Lower leg skin (tissue), 4 donors: ENCODE data around the gene AQP3. TPM values are rescaled to one million over a fixed set of nuclear protein-coding genes. Genes with fewer than 3 reads are reported as not detected.
"Not testable (repeated sequence)": the region's sequence is repeated elsewhere in the genome, so short reads cannot be mapped to it uniquely, and the experiment has no call there.

Experiments used
- DNase-seq, 2 donors: peaks; one replicate each; pipeline ENCODE4 v3.0.0-alpha.2; 2019; ENCODE audit warnings: low spot score in 2 of 2
- H3K4me3 ChIP-seq: fragments of 200-600 bp; sonication (generic); 2 replicates; pipeline ENCODE4 v1.5.1; 2017; ENCODE audit warnings: mild to moderate bottlenecking, low read depth; ENCODE audit not compliant: poor library complexity, severe bottlenecking
- POLR2A ChIP-seq, 2 donors: fragments of 450-650 bp; IDR thresholded peaks; one replicate each; pipeline ENCODE4 v1.6.1; 2016 to 2017; ENCODE audit warnings: antibody characterized with exemption in 2 of 2, mild to moderate bottlenecking in 1 of 2, moderate library complexity in 1 of 2
- WGBS, 2 donors: methylation state at CpG; one replicate each; pipeline ENCODE4 v1.1.5; 2018; 5-methylcytosine and 5-hydroxymethylcytosine counted together
- intact Hi-C: fragments of 100-400 bp; cut with DNase I; formaldehyde crosslinking; loops from one replicate; pipeline ENCODE4 v1.15.0; 2023; ENCODE audit warnings: low total_unique reads
- total RNA-seq, 4 donors: library from RNA; depleted of rRNA; stranded (reverse); fragments of >200 nt; gene quantifications; one replicate each; pipeline ENCODE4 v1.1.0, GENCODE V29; 2016
- TF ChIP-seq, protein P1 (sequence below), 3 donors: fragments of 450-650 bp; IDR thresholded peaks; one replicate each; pipeline ENCODE4 v1.5.1; 2016; ENCODE audit warnings: antibody characterized with exemption in 3 of 3, mild to moderate bottlenecking in 3 of 3, moderate library complexity in 2 of 3

AQP3 gene
- total RNA-seq, 4 donors from 2014 or later = 728 to 1,697 (median 1,073) TPM

DNA sequence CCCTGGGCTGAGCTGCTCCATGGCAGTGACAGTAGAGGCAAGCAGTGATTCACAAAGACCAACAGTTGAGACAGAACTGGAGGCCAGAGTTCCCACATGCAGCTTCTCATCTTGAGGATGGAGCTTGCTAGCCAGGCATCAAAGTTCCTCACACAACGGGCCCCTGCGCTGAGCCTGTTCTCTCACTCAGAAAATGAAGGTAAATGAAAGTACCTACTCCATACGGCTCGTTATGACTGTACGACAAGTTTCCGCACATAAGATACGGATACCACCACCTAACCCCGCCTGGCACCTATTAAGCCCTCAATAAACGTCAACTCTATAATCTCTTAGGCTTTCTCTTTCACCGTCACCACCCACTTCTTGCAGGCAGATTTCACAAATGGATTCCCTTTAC is 13.5 kb upstream of the AQP3 start:
- no peak overlapping the region for H3K4me3 ChIP-seq
- 72 to 82% methylated on average over 10 of the region's 10 CpGs for WGBS, 2 donors
- TF ChIP-seq POLR2A (IDR thresholded peaks at IDR 0.05) = no peak
- TF ChIP-seq, protein P1, sequence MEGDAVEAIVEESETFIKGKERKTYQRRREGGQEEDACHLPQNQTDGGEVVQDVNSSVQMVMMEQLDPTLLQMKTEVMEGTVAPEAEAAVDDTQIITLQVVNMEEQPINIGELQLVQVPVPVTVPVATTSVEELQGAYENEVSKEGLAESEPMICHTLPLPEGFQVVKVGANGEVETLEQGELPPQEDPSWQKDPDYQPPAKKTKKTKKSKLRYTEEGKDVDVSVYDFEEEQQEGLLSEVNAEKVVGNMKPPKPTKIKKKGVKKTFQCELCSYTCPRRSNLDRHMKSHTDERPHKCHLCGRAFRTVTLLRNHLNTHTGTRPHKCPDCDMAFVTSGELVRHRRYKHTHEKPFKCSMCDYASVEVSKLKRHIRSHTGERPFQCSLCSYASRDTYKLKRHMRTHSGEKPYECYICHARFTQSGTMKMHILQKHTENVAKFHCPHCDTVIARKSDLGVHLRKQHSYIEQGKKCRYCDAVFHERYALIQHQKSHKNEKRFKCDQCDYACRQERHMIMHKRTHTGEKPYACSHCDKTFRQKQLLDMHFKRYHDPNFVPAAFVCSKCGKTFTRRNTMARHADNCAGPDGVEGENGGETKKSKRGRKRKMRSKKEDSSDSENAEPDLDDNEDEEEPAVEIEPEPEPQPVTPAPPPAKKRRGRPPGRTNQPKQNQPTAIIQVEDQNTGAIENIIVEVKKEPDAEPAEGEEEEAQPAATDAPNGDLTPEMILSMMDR (IDR thresholded peaks at IDR 0.05) = no peak
- DNase-seq = no peak
- intact Hi-C loops = loop anchor here (10.0 kb wide), 2 partner anchors 86 to 176 kb away; no protein-coding TSS in a partner anchor

DNA sequence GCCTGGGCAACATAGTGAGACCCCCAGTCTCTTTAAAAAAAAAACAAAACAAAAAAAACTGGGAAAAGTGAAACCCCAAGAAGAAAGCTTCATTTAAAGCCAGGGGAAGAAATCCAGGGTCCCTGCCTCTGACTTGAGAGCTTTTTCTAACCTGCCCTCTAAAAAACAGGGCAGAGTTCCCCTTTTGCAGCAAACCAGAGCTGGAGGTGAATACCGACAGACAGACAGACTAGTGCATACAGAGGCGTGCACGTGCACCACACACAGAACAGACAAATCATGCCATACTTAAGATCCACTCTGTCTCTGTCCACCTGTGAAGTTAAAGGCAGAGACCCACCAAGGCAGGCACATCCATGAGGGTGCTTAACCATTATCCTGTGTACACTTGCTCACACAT is 11.7 kb upstream of the AQP3 start:
- 57 to 64% methylated on average over 3 of the region's 3 CpGs for WGBS, 2 donors
- intact Hi-C loops = no loop called here
- H3K4me3 ChIP-seq = no peak overlapping the region
- TF ChIP-seq, protein P1 (IDR thresholded peaks at IDR 0.05) = no peak
- no peak for TF ChIP-seq POLR2A (IDR thresholded peaks at IDR 0.05)
- no peak for DNase-seq

DNA sequence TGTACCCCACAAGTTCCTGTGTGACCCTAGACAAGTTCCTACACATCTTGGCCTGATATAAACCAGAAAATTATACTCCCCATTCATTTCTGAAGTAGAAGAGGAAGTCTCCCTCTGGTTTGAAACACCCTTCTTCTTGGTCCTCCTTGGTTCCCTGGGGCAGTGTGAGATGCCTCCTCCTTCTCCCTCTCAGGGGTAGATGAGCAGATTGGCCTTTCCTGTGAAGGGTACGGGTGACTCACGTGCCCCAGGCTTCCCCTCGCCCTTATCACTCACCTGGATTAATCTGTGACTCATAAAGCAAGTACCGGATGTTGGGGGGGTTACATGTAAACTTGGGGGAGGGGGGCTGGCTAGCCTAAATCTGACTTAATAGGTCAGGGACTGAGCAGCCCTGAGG is 11.1 kb upstream of the AQP3 start:
- WGBS, 2 donors = 43 to 53% methylated on average over 4 of the region's 4 CpGs

DNA sequence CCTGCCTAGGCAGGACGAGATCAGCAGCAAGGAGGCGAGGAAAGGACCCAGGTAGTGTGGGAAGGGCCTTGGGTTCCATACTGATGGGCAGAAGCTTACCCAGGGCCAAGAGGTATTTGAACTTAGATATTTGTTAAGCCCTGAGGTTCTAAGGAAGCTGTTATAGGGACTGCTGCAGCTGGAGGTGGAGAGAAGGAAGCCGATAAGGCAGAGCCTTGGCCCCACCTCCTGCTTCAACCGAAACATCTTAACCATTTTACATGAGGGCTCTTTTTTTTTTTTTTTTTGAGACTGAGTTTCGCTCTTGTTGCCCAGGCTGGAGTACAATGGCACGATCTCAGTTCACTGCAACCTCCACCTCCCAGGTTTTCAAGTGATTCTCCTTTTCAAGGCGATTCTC is 8.6 kb upstream of the AQP3 start:
- 77 to 84% methylated on average over 7 of the region's 7 CpGs for WGBS, 2 donors
- TF ChIP-seq, protein P1 (IDR thresholded peaks at IDR 0.05) = no peak
- TF ChIP-seq POLR2A (IDR thresholded peaks at IDR 0.05) = no peak
- DNase-seq = no peak
- no peak overlapping the region for H3K4me3 ChIP-seq
- intact Hi-C loops = no loop called here

More for the DNA sequence above, 11.1 kb upstream of the AQP3 start:
- intact Hi-C loops = no loop called here
- DNase-seq = no peak
- TF ChIP-seq, protein P1 (IDR thresholded peaks at IDR 0.05) = no peak
- no peak for TF ChIP-seq POLR2A (IDR thresholded peaks at IDR 0.05)
- H3K4me3 ChIP-seq = no peak overlapping the region

DNA sequence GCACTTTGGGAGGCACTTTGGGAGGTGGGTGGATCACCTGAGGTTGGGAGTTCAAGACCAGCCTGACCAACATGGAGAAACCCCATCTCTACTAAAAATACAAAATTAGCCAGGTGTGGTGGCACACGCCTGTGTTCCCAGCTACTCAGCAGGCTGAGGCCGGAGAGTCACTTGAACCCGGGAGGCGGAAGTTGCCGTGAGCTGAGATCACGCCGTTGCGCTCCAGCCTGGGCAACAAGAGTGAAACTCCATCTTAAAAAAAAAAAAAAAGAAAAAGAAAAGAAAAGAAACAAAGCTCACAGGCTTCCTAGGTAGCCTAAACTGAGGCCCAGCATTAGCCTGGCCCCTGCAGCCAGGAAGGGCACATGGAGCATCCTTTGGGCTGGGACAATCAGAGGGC is 8.1 kb upstream of the AQP3 start:
- WGBS, 2 donors = 92 to 97% methylated on average over 8 of the region's 8 CpGs
- H3K4me3 ChIP-seq, intact Hi-C loops, DNase-seq: not testable (repeated sequence)

DNA sequence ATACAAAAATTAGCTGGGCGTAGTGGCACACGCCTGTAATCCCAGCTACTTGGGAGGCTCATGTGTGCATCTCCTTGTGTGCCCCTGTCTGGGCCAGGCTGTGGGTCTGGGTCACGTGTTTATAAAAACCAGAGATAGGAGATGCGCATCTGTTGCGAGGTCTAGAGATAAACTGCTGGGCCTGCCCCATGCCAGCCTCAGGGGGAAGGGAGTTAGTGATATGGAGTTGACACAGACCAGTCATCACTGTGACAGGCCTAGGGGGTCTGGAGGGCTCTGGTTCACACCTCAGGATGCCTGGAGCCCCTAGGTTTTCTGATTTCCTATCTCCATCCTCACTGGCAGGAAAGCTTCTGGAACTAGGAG is 7.3 kb upstream of the AQP3 start:
- 91 to 96% methylated on average over 5 of the region's 5 CpGs for WGBS, 2 donors
- intact Hi-C loops, H3K4me3 ChIP-seq, DNase-seq: not testable (repeated sequence)

DNA sequence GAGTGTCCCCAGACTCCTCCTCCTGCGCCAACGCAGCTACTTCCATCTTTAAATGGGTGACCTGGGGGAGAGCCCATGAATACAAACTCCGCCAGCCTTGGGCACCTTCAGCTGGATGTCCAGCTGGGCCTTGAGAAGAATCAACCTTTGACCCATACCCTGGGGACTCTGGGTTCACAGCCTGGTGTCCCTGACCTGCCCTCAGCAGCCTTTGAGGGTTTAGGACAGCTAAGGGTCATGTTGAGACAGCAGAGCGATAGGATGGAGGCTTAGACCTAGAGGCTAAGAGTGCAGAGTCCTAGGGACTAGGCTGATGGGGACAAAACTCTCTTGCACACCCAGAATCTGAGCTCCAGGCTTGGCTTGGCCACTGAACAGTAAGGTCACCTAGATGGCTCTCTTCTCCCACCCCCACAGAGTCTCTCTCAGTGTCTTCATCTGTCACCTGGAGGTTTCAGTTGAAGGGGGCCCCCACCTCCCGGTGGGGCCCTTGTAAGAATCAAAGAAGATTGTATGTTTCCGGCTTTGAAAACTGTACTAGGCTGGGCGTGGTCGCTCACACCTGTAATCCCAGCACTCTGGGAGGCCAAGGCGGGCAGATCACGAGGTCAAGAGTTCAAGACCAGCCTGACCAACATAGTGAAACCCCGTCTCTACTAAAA is 6.7 kb upstream of the AQP3 start:
- TF ChIP-seq POLR2A (IDR thresholded peaks at IDR 0.05) = no peak
- TF ChIP-seq, protein P1 (IDR thresholded peaks at IDR 0.05) = no peak
- 86 to 89% methylated on average over 11 of the region's 11 CpGs for WGBS, 2 donors
- intact Hi-C loops = no loop called here
- DNase-seq = no peak
- H3K4me3 ChIP-seq = no peak overlapping the region
